ENCODE measurements around the gene FAM222A. TPM values are rescaled to one million over a fixed set of nuclear protein-coding genes. Genes with fewer than 3 reads are reported as not detected.
A peak's percentile ranks its signal among the peaks of the same experiment; 100 is the strongest.

FAM222A gene
- total RNA-seq, 2 experiments from 2014 or later = 1.1 to 1.8 TPM

GRCh38 chr12:109760031-109760929, 46.7 kb downstream of the FAM222A start:
- H3K27ac Mint-ChIP-seq = no peak overlapping the region
- DNase-seq = no peak
- peaks cover 9% of the 10 kb centered on the region for H3K36me3 Mint-ChIP-seq
- H3K4me1 Mint-ChIP-seq = peaks cover 4% of the 10 kb centered on the region
- peaks cover 20% of the 10 kb centered on the region for H3K9me3 Mint-ChIP-seq
- H3K4me3 Mint-ChIP-seq = no peak overlapping the region
- H3K27me3 Mint-ChIP-seq = peaks cover 7% of the 10 kb centered on the region

- no peak for DNase-seq
- Mint-ChIP-seq H3K4me3 (no peak overlapping the region), H3K4me1 (peaks cover 4% of the 10 kb centered on the region), H3K36me3 (peaks cover 2% of the 10 kb centered on the region), H3K27me3 (peaks cover 2% of the 10 kb centered on the region), H3K9me3 (peaks cover 12% of the 10 kb centered on the region), H3K27ac (no peak overlapping the region)
Observed at GRCh38 chr12:109760930-109761921, 47.6 kb downstream of the FAM222A start.

- no peaks in the 10 kb centered on the region for H3K36me3 Mint-ChIP-seq
- H3K4me3 Mint-ChIP-seq = no peak overlapping the region
- DNase-seq = no peak
- H3K4me1 Mint-ChIP-seq = peaks cover 4% of the 10 kb centered on the region
- no peak overlapping the region for H3K27ac Mint-ChIP-seq
- H3K27me3 Mint-ChIP-seq = no peaks in the 10 kb centered on the region
- peaks cover 3% of the 10 kb centered on the region for H3K9me3 Mint-ChIP-seq
Observed at GRCh38 chr12:109762071-109762672, 48.5 kb downstream of the FAM222A start.

- H3K27me3 Mint-ChIP-seq = no peaks in the 10 kb centered on the region
- peaks cover 4% of the 10 kb centered on the region for H3K4me1 Mint-ChIP-seq
- H3K9me3 Mint-ChIP-seq = peaks cover 3% of the 10 kb centered on the region
- H3K27ac Mint-ChIP-seq = no peak overlapping the region
- DNase-seq = no peak
- H3K4me3 Mint-ChIP-seq = no peak overlapping the region
- no peaks in the 10 kb centered on the region for H3K36me3 Mint-ChIP-seq
Observed at GRCh38 chr12:109762673-109763191, 49.1 kb downstream of the FAM222A start.

GRCh38 chr12:109763201-109763841, 49.7 kb downstream of the FAM222A start:
- Mint-ChIP-seq H3K4me3 (no peak overlapping the region), H3K9me3 (peaks cover 3% of the 10 kb centered on the region), H3K27ac (peak overlapping the region; percentile 29), H3K27me3 (no peaks in the 10 kb centered on the region), H3K36me3 (no peaks in the 10 kb centered on the region), H3K4me1 (peaks cover 4% of the 10 kb centered on the region)
- DNase-seq = no peak

- Mint-ChIP-seq H3K9me3 (peaks cover 3% of the 10 kb centered on the region), H3K27ac (no peak overlapping the region), H3K4me3 (no peak overlapping the region), H3K36me3 (no peaks in the 10 kb centered on the region), H3K4me1 (peaks cover 4% of the 10 kb centered on the region), H3K27me3 (no peaks in the 10 kb centered on the region)
- no peak for DNase-seq
Observed at GRCh38 chr12:109764123-109764522, 50.5 kb downstream of the FAM222A start.

GRCh38 chr12:109764776-109765445, 51.3 kb downstream of the FAM222A start:
- H3K9me3 Mint-ChIP-seq = peaks cover 3% of the 10 kb centered on the region
- H3K4me1 Mint-ChIP-seq = peaks cover 4% of the 10 kb centered on the region
- H3K27me3 Mint-ChIP-seq = no peaks in the 10 kb centered on the region
- H3K27ac Mint-ChIP-seq = no peak overlapping the region
- DNase-seq = no peak
- H3K4me3 Mint-ChIP-seq = no peak overlapping the region
- no peaks in the 10 kb centered on the region for H3K36me3 Mint-ChIP-seq

GRCh38 chr12:109765446-109765810, 51.8 kb downstream of the FAM222A start:
- H3K27ac Mint-ChIP-seq = no peak overlapping the region
- no peak for DNase-seq
- no peaks in the 10 kb centered on the region for H3K36me3 Mint-ChIP-seq
- peaks cover 3% of the 10 kb centered on the region for H3K9me3 Mint-ChIP-seq
- no peak overlapping the region for H3K4me3 Mint-ChIP-seq
- H3K27me3 Mint-ChIP-seq = no peaks in the 10 kb centered on the region
- peaks cover 4% of the 10 kb centered on the region for H3K4me1 Mint-ChIP-seq

- peaks cover 2% of the 10 kb centered on the region for H3K4me1 Mint-ChIP-seq
- H3K9me3 Mint-ChIP-seq = peaks cover 3% of the 10 kb centered on the region
- H3K27me3 Mint-ChIP-seq = no peaks in the 10 kb centered on the region
- DNase-seq = no peak
- no peak overlapping the region for H3K4me3 Mint-ChIP-seq
- no peak overlapping the region for H3K27ac Mint-ChIP-seq
- no peaks in the 10 kb centered on the region for H3K36me3 Mint-ChIP-seq
Observed at GRCh38 chr12:109766251-109766778, 52.7 kb downstream of the FAM222A start.

- no peak for DNase-seq
- no peak overlapping the region for H3K27ac Mint-ChIP-seq
- H3K4me1 Mint-ChIP-seq = peaks cover 2% of the 10 kb centered on the region
- H3K36me3 Mint-ChIP-seq = no peaks in the 10 kb centered on the region
- no peak overlapping the region for H3K4me3 Mint-ChIP-seq
- H3K9me3 Mint-ChIP-seq = peaks cover 3% of the 10 kb centered on the region
- H3K27me3 Mint-ChIP-seq = no peaks in the 10 kb centered on the region
Observed at GRCh38 chr12:109767456-109767855, 53.8 kb downstream of the FAM222A start.

GRCh38 chr12:109767991-109768900, 54.6 kb downstream of the FAM222A start:
- Mint-ChIP-seq H3K27ac (no peak overlapping the region), H3K36me3 (no peaks in the 10 kb centered on the region), H3K4me3 (no peak overlapping the region), H3K27me3 (no peaks in the 10 kb centered on the region), H3K9me3 (peaks cover 2% of the 10 kb centered on the region), H3K4me1 (peaks cover under 1% of the 10 kb centered on the region)
- no peak for DNase-seq

GRCh38 chr12:109768901-109769670, 55.5 kb downstream of the FAM222A start:
- H3K4me1 Mint-ChIP-seq = peaks cover 2% of the 10 kb centered on the region
- peaks cover 3% of the 10 kb centered on the region for H3K27me3 Mint-ChIP-seq
- no peaks in the 10 kb centered on the region for H3K9me3 Mint-ChIP-seq
- no peaks in the 10 kb centered on the region for H3K36me3 Mint-ChIP-seq
- no peak overlapping the region for H3K4me3 Mint-ChIP-seq
- no peak for DNase-seq
- no peak overlapping the region for H3K27ac Mint-ChIP-seq
